Prostate gland (tissue), 2 donors: ENCODE results near the gene CHST11.

Experiments used
- POLR2A ChIP-seq: fragments of 450-650 bp; IDR thresholded peaks from one replicate; pipeline ENCODE4 v1.6.1; 2016; ENCODE audit warnings: antibody characterized with exemption, mild to moderate bottlenecking
- TF ChIP-seq, protein P1 (sequence below), 4 experiments: fragments of 200-600 bp in 2 of 4; fragments of 450-650 bp in 2 of 4; sonication (generic) in 2 of 4; IDR thresholded peaks; 1 replicate in 3 of 4; 2 replicates in 1 of 4; pipeline ENCODE4 v1.5.1; 2016 to 2019; ENCODE audit warnings: antibody characterized with exemption in 4 of 4, mild to moderate bottlenecking in 2 of 4, moderate library complexity in 2 of 4

DNA sequence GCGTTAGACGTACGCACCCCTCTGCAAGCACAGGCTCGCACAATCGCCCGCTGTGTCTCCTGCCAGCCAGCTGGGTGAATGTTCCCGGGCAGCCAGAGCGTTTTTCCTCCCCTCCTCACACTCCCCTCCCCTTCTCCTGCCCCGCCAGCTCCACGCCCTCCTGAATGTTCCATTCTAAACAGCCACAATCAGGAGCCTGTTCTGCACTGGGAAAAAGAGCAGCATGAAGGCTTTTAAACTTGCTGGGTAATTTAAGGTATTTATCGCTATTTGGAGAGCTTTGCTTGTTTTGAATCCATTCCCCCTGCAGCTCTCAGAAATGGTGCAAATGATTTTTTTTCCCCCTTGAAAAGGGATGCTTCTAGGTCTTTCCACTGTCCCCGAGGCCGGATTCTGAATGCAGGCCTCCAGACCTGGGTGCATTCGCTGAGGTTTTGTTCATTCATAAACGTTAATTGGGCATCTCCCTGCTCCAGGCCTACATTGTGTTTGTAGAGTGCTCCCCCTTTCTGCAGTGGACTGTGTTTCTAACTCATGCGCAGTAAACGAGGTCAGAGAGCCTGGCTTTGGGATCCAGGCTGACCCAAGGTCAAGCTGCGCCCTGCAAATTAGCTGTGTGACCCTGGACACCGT is 212.5 kb downstream of the CHST11 start:
- TF ChIP-seq, protein P1, sequence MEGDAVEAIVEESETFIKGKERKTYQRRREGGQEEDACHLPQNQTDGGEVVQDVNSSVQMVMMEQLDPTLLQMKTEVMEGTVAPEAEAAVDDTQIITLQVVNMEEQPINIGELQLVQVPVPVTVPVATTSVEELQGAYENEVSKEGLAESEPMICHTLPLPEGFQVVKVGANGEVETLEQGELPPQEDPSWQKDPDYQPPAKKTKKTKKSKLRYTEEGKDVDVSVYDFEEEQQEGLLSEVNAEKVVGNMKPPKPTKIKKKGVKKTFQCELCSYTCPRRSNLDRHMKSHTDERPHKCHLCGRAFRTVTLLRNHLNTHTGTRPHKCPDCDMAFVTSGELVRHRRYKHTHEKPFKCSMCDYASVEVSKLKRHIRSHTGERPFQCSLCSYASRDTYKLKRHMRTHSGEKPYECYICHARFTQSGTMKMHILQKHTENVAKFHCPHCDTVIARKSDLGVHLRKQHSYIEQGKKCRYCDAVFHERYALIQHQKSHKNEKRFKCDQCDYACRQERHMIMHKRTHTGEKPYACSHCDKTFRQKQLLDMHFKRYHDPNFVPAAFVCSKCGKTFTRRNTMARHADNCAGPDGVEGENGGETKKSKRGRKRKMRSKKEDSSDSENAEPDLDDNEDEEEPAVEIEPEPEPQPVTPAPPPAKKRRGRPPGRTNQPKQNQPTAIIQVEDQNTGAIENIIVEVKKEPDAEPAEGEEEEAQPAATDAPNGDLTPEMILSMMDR (IDR thresholded peaks at IDR 0.05) = no peak
- no peak for TF ChIP-seq POLR2A
